SK-N-SH treated with all-trans-retinoic acid at 6 μM for 48 hours (cell line): ENCODE results near the gene SPRR1A.

Source experiments
- ARNTL ChIP-seq: fragments of 450-650 bp; formaldehyde crosslinking; IDR thresholded peaks from 2 replicates; pipeline ENCODE4 v1.5.0; 2020; ENCODE audit warnings: low read depth, mild to moderate bottlenecking, moderate library complexity, borderline replicate concordance
- BACH2 ChIP-seq: fragments of 250-450 bp; sonication (Bioruptor Pico); IDR thresholded peaks from 2 replicates; pipeline ENCODE4 v1.9.0; 2021; ENCODE audit warnings: mild to moderate bottlenecking, borderline replicate concordance
- GLIS3 ChIP-seq: fragments of 250-450 bp; sonication (Bioruptor Pico); IDR thresholded peaks from 2 replicates; pipeline ENCODE4 v1.5.0; 2020; ENCODE audit warnings: mild to moderate bottlenecking, moderate library complexity
- ISL1 ChIP-seq: fragments of 250-450 bp; sonication (Bioruptor Pico); IDR thresholded peaks from 2 replicates; pipeline ENCODE4 v2.1.2; 2022; ENCODE audit warnings: mild to moderate bottlenecking, moderate library complexity
- PPARA ChIP-seq: fragments of 250-450 bp; sonication (Bioruptor Pico); IDR thresholded peaks from 2 replicates; pipeline ENCODE4 v1.5.0; 2020; ENCODE audit warnings: mild to moderate bottlenecking, borderline replicate concordance
- RARB ChIP-seq: fragments of 250-450 bp; sonication (Bioruptor Pico); IDR thresholded peaks from 2 replicates; pipeline ENCODE4 v1.8.0; 2021; ENCODE audit warnings: mild to moderate bottlenecking, moderate library complexity
- ZC3H10 ChIP-seq: fragments of 250-450 bp; sonication (Bioruptor Pico); IDR thresholded peaks from 2 replicates; pipeline ENCODE4 v1.5.1; 2021; ENCODE audit warnings: mild to moderate bottlenecking, moderate library complexity
- ZFP3 ChIP-seq: fragments of 250-450 bp; sonication (Bioruptor Pico); IDR thresholded peaks from 2 replicates; pipeline ENCODE4 v1.5.0; 2020; ENCODE audit warnings: mild to moderate bottlenecking, moderate library complexity
- ZFP30 ChIP-seq: fragments of 450-650 bp; formaldehyde crosslinking; IDR thresholded peaks from 2 replicates; pipeline ENCODE4 v1.5.0; 2022; ENCODE audit warnings: mild to moderate bottlenecking, moderate library complexity
- ZNF565 ChIP-seq: fragments of 450-650 bp; formaldehyde crosslinking; conservative IDR thresholded peaks from 2 replicates; pipeline ENCODE4 v1.5.0; 2020; ENCODE audit warnings: low read depth, mild to moderate bottlenecking, moderate library complexity
- TF ChIP-seq, protein P1 (sequence below): fragments of 250-450 bp; sonication (Bioruptor Pico); IDR thresholded peaks from 2 replicates; pipeline ENCODE4 v1.8.0; 2020; ENCODE audit warnings: mild to moderate bottlenecking, moderate library complexity, borderline replicate concordance
- TF ChIP-seq, protein P2 (sequence below): fragments of 250-450 bp; sonication (Bioruptor Pico); IDR thresholded peaks from 2 replicates; pipeline ENCODE4 v1.5.1; 2020; ENCODE audit warnings: low read depth, mild to moderate bottlenecking, moderate library complexity
- TF ChIP-seq, protein P3 (sequence below): fragments of 250-450 bp; sonication (Bioruptor Pico); IDR thresholded peaks from 2 replicates; pipeline ENCODE4 v1.5.0; 2020; ENCODE audit warnings: mild to moderate bottlenecking, moderate library complexity

DNA sequence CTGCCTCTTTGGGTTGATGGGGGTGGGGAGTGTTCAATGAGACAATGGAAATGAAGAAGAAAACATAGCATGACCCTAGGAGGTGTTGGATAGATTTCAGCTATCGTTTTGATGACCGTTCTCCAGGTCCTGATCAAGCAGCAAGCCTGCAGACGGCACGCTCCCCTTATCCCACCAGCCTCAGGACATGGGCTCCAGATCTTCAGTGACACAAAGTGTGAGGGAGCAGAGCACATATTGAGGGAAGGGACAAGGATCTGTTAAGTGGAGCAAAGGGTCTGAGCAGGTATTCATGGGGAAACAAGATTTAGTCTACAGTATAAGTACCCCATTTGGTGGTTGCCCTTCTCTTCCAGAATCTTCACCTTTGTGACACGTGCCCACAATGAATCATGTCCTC is 32.2 kb upstream of the SPRR1A start:
- TF ChIP-seq RARB (CRISPR knock-in tag) (no peak), ISL1 (CRISPR knock-in tag) (no peak), GLIS3 (CRISPR knock-in tag) (no peak), BACH2 (CRISPR knock-in tag) (no peak), ARNTL (CRISPR knock-in tag) (no peak), ZNF565 (CRISPR knock-in tag) (no peak), ZFP3 (CRISPR knock-in tag) (no peak), ZC3H10 (CRISPR knock-in tag) (no peak), ZFP30 (CRISPR knock-in tag) (no peak), PPARA (CRISPR knock-in tag) (no peak)
- TF ChIP-seq, protein P1, sequence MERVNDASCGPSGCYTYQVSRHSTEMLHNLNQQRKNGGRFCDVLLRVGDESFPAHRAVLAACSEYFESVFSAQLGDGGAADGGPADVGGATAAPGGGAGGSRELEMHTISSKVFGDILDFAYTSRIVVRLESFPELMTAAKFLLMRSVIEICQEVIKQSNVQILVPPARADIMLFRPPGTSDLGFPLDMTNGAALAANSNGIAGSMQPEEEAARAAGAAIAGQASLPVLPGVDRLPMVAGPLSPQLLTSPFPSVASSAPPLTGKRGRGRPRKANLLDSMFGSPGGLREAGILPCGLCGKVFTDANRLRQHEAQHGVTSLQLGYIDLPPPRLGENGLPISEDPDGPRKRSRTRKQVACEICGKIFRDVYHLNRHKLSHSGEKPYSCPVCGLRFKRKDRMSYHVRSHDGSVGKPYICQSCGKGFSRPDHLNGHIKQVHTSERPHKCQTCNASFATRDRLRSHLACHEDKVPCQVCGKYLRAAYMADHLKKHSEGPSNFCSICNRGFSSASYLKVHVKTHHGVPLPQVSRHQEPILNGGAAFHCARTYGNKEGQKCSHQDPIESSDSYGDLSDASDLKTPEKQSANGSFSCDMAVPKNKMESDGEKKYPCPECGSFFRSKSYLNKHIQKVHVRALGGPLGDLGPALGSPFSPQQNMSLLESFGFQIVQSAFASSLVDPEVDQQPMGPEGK (CRISPR knock-in tag), result no peak
- TF ChIP-seq, protein P2, sequence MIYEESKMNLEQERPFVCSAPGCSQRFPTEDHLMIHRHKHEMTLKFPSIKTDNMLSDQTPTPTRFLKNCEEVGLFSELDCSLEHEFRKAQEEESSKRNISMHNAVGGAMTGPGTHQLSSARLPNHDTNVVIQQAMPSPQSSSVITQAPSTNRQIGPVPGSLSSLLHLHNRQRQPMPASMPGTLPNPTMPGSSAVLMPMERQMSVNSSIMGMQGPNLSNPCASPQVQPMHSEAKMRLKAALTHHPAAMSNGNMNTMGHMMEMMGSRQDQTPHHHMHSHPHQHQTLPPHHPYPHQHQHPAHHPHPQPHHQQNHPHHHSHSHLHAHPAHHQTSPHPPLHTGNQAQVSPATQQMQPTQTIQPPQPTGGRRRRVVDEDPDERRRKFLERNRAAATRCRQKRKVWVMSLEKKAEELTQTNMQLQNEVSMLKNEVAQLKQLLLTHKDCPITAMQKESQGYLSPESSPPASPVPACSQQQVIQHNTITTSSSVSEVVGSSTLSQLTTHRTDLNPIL (CRISPR knock-in tag), result no peak
- TF ChIP-seq, protein P3, sequence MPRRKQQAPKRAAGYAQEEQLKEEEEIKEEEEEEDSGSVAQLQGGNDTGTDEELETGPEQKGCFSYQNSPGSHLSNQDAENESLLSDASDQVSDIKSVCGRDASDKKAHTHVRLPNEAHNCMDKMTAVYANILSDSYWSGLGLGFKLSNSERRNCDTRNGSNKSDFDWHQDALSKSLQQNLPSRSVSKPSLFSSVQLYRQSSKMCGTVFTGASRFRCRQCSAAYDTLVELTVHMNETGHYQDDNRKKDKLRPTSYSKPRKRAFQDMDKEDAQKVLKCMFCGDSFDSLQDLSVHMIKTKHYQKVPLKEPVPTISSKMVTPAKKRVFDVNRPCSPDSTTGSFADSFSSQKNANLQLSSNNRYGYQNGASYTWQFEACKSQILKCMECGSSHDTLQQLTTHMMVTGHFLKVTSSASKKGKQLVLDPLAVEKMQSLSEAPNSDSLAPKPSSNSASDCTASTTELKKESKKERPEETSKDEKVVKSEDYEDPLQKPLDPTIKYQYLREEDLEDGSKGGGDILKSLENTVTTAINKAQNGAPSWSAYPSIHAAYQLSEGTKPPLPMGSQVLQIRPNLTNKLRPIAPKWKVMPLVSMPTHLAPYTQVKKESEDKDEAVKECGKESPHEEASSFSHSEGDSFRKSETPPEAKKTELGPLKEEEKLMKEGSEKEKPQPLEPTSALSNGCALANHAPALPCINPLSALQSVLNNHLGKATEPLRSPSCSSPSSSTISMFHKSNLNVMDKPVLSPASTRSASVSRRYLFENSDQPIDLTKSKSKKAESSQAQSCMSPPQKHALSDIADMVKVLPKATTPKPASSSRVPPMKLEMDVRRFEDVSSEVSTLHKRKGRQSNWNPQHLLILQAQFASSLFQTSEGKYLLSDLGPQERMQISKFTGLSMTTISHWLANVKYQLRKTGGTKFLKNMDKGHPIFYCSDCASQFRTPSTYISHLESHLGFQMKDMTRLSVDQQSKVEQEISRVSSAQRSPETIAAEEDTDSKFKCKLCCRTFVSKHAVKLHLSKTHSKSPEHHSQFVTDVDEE (CRISPR knock-in tag), result no peak
